ENCODE results near the gene DNAH6.
"Not testable (repeated sequence)": the region's sequence is repeated elsewhere in the genome, so short reads cannot be mapped to it uniquely, and the experiment has no call there.

The DNAH6 gene

GRCh38 chr2:84755096-84755495 lies 238.8 kb downstream of the DNAH6 start:
- no peak for DNase-seq (ENCODE audit: low read depth in 3 of 3)

- DNase-seq (ENCODE audit: low read depth in 3 of 3), result no peak
These were observed 241.3 kb downstream of the DNAH6 start for GRCh38 chr2:84757648-84758047.

GRCh38 chr2:84766791-84767190 lies 250.5 kb downstream of the DNAH6 start:
- DNase-seq (ENCODE audit: low read depth in 3 of 3), result no peak

- no peak for DNase-seq (ENCODE audit: low read depth in 3 of 3)
These were observed 252.5 kb downstream of the DNAH6 start for GRCh38 chr2:84768840-84769239.

- no peak for DNase-seq (ENCODE audit: low read depth in 3 of 3)
These were observed 254.0 kb downstream of the DNAH6 start for GRCh38 chr2:84770280-84770679.

- DNase-seq (ENCODE audit: low read depth in 3 of 3), result no peak
These were observed 255.0 kb downstream of the DNAH6 start for GRCh38 chr2:84771251-84771650.

GRCh38 chr2:84773562-84773961 lies 257.3 kb downstream of the DNAH6 start:
- DNase-seq (ENCODE audit: low read depth in 3 of 3), result not testable (repeated sequence)

- no peak for DNase-seq (ENCODE audit: low read depth in 3 of 3)
These were observed 259.7 kb downstream of the DNAH6 start for GRCh38 chr2:84776011-84776410.

- no peak for DNase-seq (ENCODE audit: low read depth in 3 of 3)
These were observed 262.8 kb downstream of the DNAH6 start for GRCh38 chr2:84778911-84779690.

- no peak for DNase-seq (ENCODE audit: low read depth in 3 of 3)
These were observed 263.5 kb downstream of the DNAH6 start for GRCh38 chr2:84779781-84780180.

- DNase-seq (ENCODE audit: low read depth in 3 of 3), result peak; percentile 12 to 52 (median 52)
These were observed 265.8 kb downstream of the DNAH6 start for GRCh38 chr2:84781942-84782716.

GRCh38 chr2:84782717-84783442 lies 266.6 kb downstream of the DNAH6 start:
- DNase-seq (ENCODE audit: low read depth in 3 of 3), result no peak

- no peak for DNase-seq (ENCODE audit: low read depth in 3 of 3)
These were observed 269.7 kb downstream of the DNAH6 start for GRCh38 chr2:84785950-84786349.

- no peak for DNase-seq (ENCODE audit: low read depth in 3 of 3)
These were observed 270.3 kb downstream of the DNAH6 start for GRCh38 chr2:84786601-84787000.

GRCh38 chr2:84788027-84788426 lies 271.7 kb downstream of the DNAH6 start:
- no peak for DNase-seq (ENCODE audit: low read depth in 3 of 3)

- no peak for DNase-seq (ENCODE audit: low read depth in 3 of 3)
These were observed 272.2 kb downstream of the DNAH6 start for GRCh38 chr2:84788498-84788897.

GRCh38 chr2:84792856-84793522 lies 276.7 kb downstream of the DNAH6 start:
- no peak for DNase-seq (ENCODE audit: low read depth in 3 of 3)

GRCh38 chr2:84793641-84794040 lies 277.3 kb downstream of the DNAH6 start:
- no peak for DNase-seq (ENCODE audit: low read depth in 3 of 3)

- no peak for DNase-seq (ENCODE audit: low read depth in 3 of 3)
These were observed 280.5 kb downstream of the DNAH6 start for GRCh38 chr2:84796798-84797197.

GRCh38 chr2:84797271-84797670 lies 281.0 kb downstream of the DNAH6 start:
- DNase-seq (ENCODE audit: low read depth in 3 of 3), result no peak

GRCh38 chr2:84799772-84800171 lies 283.5 kb downstream of the DNAH6 start:
- no peak for DNase-seq (ENCODE audit: low read depth in 3 of 3)

Measured in stimulated activated CD4-positive, alpha-beta T cell treated with anti-CD3 and anti-CD28 coated beads, TNF-alpha, amount 100 ng/mL, for 4 hours (primary cell).